ENCODE measurements around the gene PRKCZ.
"Not testable (repeated sequence)": the region's sequence is repeated elsewhere in the genome, so short reads cannot be mapped to it uniquely, and the experiment has no call there.

Gene PRKCZ

GRCh38 chr1:2104621-2105427 lies 54.6 kb downstream of the PRKCZ start:
- no peak for DNase-seq

DNA sequence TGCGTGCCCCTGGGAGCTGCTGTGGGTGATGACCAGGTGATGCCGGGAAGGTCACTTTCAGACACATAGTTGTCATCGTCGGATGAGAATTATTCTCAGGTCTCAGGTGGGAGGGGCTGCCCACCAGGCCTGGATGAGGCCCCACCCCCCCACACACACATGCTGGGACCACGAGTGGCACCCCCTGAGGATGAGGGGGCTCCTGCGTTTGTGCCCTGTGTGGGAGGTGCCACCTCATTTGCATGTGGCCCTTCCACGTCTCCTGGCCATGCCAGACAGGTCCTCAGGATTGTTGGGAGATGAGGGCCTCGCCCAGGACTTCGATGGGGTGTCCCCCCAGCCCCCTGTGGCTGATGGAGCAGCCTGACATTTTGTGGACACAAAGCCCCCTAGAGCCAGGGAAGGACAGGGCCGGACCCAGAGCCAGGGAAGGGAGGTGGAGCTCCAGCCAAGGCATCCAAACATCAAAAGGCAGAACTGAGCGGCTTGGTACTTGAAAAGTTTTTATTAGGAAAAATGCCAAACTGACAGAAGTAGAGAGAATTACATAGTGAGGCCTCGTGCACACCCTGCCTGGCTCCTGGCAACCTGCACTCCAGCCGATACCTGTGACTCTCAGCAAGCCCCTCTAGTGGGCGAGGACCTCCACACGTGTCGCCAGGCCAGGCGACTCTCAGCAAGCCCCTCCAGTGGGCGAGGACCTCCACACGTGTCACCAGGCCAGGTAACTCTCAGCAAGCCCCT lies 55.7 kb downstream of the PRKCZ start:
- no peak for DNase-seq

- DNase-seq = no peak
Observed at GRCh38 chr1:2106659-2107405, 56.6 kb downstream of the PRKCZ start.

DNA sequence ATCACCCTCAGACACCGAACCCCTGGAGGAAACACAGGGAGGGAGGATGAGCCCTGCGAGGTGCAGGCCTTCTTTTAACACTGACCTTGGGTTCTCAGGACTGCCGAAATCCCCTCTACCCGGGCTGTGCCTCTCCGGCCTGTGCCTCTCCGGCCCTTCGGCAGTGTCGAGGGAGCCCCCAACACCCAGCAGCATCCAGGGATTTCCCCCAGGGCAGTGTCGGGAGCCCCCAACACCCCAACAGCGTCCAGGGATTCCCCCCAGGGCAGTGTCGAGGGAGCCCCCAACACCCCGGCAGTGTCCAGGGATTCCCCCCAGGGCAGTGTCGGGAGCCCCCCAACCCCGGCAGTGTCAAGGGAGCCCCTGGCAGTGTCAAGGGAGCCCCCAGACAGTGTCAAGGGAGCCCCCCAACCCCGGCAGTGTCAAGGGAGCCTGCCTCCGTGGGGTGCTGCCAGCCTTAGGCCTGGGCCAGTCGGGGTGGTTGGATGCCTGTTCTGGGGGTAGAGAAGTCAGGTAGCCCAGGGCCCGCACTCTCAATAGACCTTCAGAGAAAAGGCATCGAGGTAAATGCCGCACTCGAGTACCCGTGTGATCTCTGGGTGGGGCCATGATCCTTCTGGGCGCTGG lies 57.5 kb downstream of the PRKCZ start:
- DNase-seq = no peak

- no peak for DNase-seq
Observed at GRCh38 chr1:2108213-2108876, 58.1 kb downstream of the PRKCZ start.

GRCh38 chr1:2108877-2109580 lies 58.8 kb downstream of the PRKCZ start:
- no peak for DNase-seq

DNA sequence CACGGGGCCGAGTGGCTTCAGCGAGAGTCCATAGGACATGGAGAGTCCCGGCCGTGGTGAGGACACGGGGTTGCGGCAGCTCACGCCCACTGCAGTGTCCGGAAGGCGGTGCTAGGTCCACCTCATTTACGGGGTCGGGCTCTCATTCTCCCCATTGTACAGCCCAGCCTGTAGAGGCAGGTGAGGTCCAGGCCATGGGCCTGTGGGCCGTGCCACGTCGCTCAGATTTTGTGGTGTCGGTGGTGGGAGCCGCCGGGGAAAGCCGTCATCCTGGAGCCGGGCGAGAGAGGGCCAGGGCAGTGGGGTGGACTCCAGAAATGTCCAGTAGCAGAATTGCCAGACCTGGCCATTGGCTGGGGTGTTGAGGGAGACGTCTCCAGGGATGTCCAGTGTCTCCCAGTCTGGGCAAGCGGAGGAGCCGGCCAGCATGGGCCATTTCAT lies 59.4 kb downstream of the PRKCZ start:
- no peak for DNase-seq

GRCh38 chr1:2110191-2110737 lies 60.1 kb downstream of the PRKCZ start:
- DNase-seq = no peak

- DNase-seq = no peak
Observed at GRCh38 chr1:2110738-2111673, 60.8 kb downstream of the PRKCZ start.

DNA sequence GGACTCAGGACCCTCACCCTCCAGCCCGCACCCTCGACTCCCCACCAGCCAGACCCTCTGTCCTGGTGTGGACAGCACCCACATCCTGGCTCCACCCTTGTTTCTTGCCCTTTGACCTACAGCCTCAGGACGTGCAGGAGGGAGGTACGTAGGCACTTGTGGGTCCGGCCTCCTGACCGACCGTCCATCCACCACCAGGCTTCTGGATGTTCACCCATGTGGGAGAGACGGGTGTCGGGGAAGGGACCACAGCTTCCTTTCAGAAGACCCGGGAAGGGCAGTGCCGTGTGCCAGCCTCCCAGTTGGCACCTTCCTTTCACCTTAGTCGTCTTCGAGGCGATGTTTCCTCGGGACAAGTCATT lies 61.4 kb downstream of the PRKCZ start:
- no peak for DNase-seq

DNA sequence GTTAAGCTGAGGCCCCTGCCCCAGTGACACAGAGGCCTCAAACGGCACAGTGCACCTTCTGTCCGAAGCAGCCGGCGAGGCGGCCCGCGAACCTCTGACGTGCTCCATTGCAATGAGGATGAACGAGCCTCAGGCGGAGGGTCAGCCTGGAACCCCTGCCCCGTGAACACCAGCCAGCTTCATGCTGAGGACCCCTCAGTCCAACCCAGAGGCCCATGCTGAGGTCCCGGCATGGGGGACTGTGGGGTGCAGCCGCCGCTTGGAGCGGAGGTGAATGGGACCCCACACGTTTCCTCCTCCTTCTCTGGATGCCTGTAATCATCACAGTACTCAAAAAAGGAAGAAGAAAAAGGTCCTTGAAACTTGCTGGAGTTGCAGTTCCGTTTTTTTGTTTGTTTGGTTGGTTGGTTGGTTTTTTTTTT lies 62.1 kb downstream of the PRKCZ start:
- peak; percentile 89 for DNase-seq

DNA sequence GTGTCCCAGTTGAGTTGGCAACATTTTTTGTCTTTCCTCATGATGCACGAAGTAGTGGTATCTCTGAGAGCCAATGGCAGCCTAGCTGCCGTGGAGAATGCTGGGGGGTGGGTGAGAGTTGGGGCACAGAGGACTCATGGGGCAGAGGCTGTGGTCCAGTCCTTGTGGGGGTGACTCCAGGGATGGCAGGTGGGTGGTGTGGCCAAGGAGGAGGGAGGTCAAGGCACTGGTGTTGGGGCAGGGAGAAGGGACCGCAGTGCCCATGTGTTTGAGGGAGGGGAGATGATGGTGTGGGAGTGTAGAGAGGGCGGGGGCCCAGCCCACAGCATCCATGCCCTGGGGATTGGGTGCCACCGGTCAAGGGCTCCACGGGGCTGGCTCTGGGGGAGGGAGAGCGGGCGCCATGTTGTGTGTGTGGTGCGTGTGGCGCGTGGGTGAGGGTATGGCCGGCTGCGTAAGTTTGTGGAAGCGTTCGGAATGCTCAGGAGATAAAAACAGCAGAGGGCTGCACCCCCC lies 63.5 kb downstream of the PRKCZ start:
- DNase-seq = no peak

GRCh38 chr1:2114635-2115007 lies 64.4 kb downstream of the PRKCZ start:
- DNase-seq = not testable (repeated sequence)

DNA sequence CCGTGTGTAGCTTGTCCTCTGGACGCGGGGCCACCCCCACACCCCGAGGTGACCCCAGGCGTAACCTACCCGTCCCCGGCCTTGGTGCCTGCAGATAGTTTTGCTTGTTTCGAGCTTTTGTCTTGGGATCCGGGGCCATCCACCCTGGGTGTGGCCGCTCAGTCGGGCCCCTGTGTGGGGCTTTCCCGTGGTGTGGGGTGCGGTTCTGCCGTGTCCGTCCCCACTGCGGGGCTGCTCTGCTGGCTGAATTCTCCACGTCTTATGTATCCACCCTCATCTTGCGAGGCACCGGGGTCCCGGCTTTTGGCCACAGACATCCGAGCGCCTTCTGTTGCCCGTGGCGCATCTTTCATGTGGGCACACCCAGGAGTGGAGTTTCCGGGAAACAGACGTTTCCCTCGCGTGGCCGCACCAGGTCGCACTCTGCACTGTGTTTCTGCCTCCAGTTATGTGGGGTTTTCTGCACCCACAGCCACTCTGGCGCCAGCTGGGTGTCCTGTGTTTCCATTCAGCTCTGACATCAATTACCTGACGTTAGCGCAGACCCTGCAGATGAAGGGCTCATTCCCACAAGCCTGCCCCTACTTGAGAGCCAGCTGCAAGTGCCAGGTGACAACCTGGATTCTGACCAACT lies 64.9 kb downstream of the PRKCZ start:
- no peak for DNase-seq

DNA sequence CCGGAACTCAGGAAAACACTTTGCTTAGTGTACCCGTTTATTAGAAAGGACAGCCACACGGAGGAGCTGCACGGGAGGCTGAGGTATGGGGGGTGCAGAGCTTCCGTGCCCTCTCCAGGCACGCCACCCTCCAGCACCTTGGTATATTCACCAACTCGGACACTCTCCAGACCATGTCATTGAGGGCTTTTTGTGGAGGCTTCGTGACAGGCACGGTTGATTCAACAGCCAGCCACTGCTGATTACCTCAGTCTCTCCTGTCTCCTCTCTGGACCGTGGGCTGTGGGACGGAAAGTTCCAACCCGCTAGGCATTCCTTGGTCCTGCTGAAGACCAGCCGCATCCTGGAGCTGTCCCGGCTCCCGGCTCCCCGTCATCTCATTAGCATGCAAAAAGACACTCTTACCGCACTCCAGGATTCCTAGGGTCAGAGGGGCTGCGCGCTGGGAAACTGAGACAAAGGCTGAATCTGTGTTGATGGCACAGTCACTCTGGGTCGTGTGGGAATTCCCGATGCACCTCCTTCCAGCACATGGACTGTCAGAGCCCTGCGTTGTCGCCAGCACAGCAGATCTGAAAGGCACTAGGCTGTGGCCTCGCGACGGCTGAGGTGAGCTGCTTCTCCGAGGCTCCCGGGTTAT lies 65.6 kb downstream of the PRKCZ start:
- no peak for DNase-seq

DNA sequence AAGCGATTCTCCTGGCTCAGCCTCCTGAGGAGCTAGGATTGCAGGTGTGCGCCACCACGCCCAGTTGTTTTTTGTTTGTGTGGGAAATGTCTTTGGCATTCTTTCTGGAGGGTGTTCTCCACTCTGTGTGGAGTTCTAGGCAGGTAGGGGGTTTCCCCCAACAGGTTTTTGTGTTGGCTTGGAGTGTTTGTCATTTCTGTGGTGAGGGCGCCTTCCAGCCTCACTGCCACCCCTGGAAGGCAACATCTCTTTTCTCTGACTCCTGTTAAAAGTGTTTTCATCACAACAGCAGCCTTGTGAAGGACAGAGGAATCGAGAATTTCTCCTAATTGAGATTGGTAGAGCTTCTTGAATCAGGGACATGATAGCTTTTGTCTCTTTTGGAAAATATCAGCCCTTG lies 69.7 kb downstream of the PRKCZ start:
- DNase-seq = no peak

GRCh38 chr1:2121101-2121691 lies 71.0 kb downstream of the PRKCZ start:
- no peak for DNase-seq

DNA sequence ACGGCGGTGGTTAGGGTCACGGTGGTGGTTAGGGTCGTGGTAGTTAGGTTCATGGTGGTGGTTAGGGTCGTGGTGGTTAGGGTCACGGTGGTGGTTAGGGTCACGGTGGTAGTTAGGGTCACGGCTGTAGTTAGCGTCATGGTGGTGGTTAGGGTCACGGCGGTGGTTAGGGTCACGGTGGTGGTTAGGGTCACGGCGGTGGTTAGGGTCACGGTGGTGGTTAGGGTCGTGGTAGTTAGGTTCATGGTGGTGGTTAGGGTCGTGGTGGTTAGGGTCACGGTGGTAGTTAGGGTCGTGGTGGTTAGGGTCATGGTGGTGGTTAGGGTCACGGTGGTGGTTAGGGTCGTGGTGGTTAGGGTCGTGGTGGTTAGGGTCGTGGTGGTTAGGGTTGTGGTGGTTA lies 71.6 kb downstream of the PRKCZ start:
- not testable (repeated sequence) for DNase-seq

Measured in MV-4-11 (cell line).